Glutamatergic neuron (in vitro differentiated cells): ENCODE measurements around the gene CEACAM8. TPM values are rescaled to one million over a fixed set of nuclear protein-coding genes. Genes with fewer than 3 reads are reported as not detected.

Experiments used
- DNase-seq: peaks from one replicate; pipeline ENCODE4 v3.0.0; 2022
- H3K27ac Mint-ChIP-seq: one replicate; pipeline ENCODE4 v1.8.0; 2020; ENCODE audit warnings: mild to moderate bottlenecking, mixed read lengths, inconsistent platforms; ENCODE audit not compliant: unreplicated experiment
- H3K27me3 Mint-ChIP-seq: one replicate; pipeline ENCODE4 v1.8.0; 2020; ENCODE audit warnings: mild to moderate bottlenecking, moderate library complexity, mixed read lengths, inconsistent platforms; ENCODE audit not compliant: unreplicated experiment
- H3K36me3 Mint-ChIP-seq: one replicate; pipeline ENCODE4 v1.8.0; 2020; ENCODE audit warnings: mild to moderate bottlenecking, mixed read lengths, inconsistent platforms; ENCODE audit not compliant: unreplicated experiment
- H3K4me1 Mint-ChIP-seq: one replicate; pipeline ENCODE4 v1.8.0; 2020; ENCODE audit warnings: mild to moderate bottlenecking, low read depth, mixed read lengths, inconsistent platforms; ENCODE audit not compliant: unreplicated experiment
- H3K4me3 Mint-ChIP-seq: one replicate; pipeline ENCODE4 v1.8.0; 2020; ENCODE audit warnings: mild to moderate bottlenecking, mixed read lengths, inconsistent platforms; ENCODE audit not compliant: unreplicated experiment
- H3K9me3 Mint-ChIP-seq: one replicate; pipeline ENCODE4 v1.8.0; 2020; ENCODE audit warnings: mild to moderate bottlenecking, moderate library complexity, mixed read lengths, inconsistent platforms; ENCODE audit not compliant: unreplicated experiment
- CTCF ChIP-seq: fragments of 200-600 bp; sonication (generic); IDR thresholded peaks from one replicate; pipeline ENCODE4 v1.5.0; 2021; ENCODE audit not compliant: partially characterized antibody, unreplicated experiment
- total RNA-seq: library from RNA; stranded (reverse); fragmentation: NEBNext Ultra II Directional; extraction: Animal tissue kit (Norgen Biotek cat#: 25700); gene quantifications from one replicate; pipeline ENCODE4 v1.2.1, GENCODE V29; 2021; ENCODE audit not compliant: unreplicated experiment

CEACAM8 gene
- total RNA-seq, 1 donor from 2014 or later = not detected

- H3K9me3 Mint-ChIP-seq = peaks cover 14% of the 10 kb centered on the region
- TF ChIP-seq CTCF = no peak
Observed at GRCh38 chr19:42548552-42548951, 46.2 kb downstream of the CEACAM8 start.

GRCh38 chr19:42547929-42548328 lies 46.8 kb downstream of the CEACAM8 start:
- Mint-ChIP-seq H3K4me3 (no peak overlapping the region), H3K36me3 (peaks cover 22% of the 10 kb centered on the region), H3K4me1 (no peaks in the 10 kb centered on the region), H3K27ac (no peak overlapping the region), H3K9me3 (peaks cover 14% of the 10 kb centered on the region), H3K27me3 (peaks cover 4% of the 10 kb centered on the region)
- no peak for DNase-seq
- TF ChIP-seq CTCF = no peak

More at GRCh38 chr19:42548552-42548951, 46.2 kb downstream of the CEACAM8 start:
- H3K27ac Mint-ChIP-seq = no peak overlapping the region
- H3K27me3 Mint-ChIP-seq = peaks cover 4% of the 10 kb centered on the region
- DNase-seq = no peak
- H3K36me3 Mint-ChIP-seq = peaks cover 22% of the 10 kb centered on the region
- no peaks in the 10 kb centered on the region for H3K4me1 Mint-ChIP-seq
- H3K4me3 Mint-ChIP-seq = no peak overlapping the region

GRCh38 chr19:42546831-42547500 lies 47.8 kb downstream of the CEACAM8 start:
- Mint-ChIP-seq H3K27me3 (peaks cover 4% of the 10 kb centered on the region), H3K9me3 (peaks cover 12% of the 10 kb centered on the region), H3K36me3 (peaks cover 20% of the 10 kb centered on the region), H3K27ac (no peak overlapping the region), H3K4me1 (no peaks in the 10 kb centered on the region), H3K4me3 (no peak overlapping the region)
- TF ChIP-seq CTCF = no peak
- no peak for DNase-seq

- no peak for TF ChIP-seq CTCF
- Mint-ChIP-seq H3K27me3 (peaks cover 4% of the 10 kb centered on the region), H3K4me3 (no peak overlapping the region), H3K36me3 (peaks cover 2% of the 10 kb centered on the region), H3K9me3 (peaks cover 6% of the 10 kb centered on the region), H3K27ac (no peak overlapping the region), H3K4me1 (no peaks in the 10 kb centered on the region)
- DNase-seq = no peak
Observed at GRCh38 chr19:42544146-42544545, 50.6 kb downstream of the CEACAM8 start.

- no peaks in the 10 kb centered on the region for H3K9me3 Mint-ChIP-seq
- TF ChIP-seq CTCF = no peak
- H3K4me1 Mint-ChIP-seq = no peaks in the 10 kb centered on the region
- H3K27me3 Mint-ChIP-seq = peaks cover 4% of the 10 kb centered on the region
- H3K4me3 Mint-ChIP-seq = no peak overlapping the region
- no peak overlapping the region for H3K27ac Mint-ChIP-seq
- peaks cover 6% of the 10 kb centered on the region for H3K36me3 Mint-ChIP-seq
- DNase-seq = no peak
Observed at GRCh38 chr19:42542791-42543190, 51.9 kb downstream of the CEACAM8 start.
